Measurements from ENCODE around the gene SUN1. TPM values are rescaled to one million over a fixed set of nuclear protein-coding genes. Genes with fewer than 3 reads are reported as not detected.

Gene SUN1
- total and polyA plus RNA-seq, 10 of the 15 experiments (the other 5 are each of a cell fraction or from before 2014, with no cell fraction given): 27.8 to 107 (median 65.8) TPM

- no peak for TF ChIP-seq ZNF592 (IDR thresholded peaks at IDR 0.05)
- no peak for TF ChIP-seq NFYB (IDR thresholded peaks at IDR 0.05; ENCODE audit: insufficient read depth, low read depth, low read length)
- TF ChIP-seq FOXM1 (IDR thresholded peaks at IDR 0.05; ENCODE audit: low read depth, low read length): no peak
- no peak for TF ChIP-seq NR2F1 (conservative IDR thresholded peaks at IDR 0.05)
- no peak for TF ChIP-seq SRF (IDR thresholded peaks at IDR 0.05; ENCODE audit: low read depth in 2 of 2, low read length in 2 of 2)
- TF ChIP-seq SIX5 (IDR thresholded peaks at IDR 0.05; ENCODE audit: low read depth, low read length, severe bottlenecking): no peak
- no peak for TF ChIP-seq BRCA1 (IDR thresholded peaks at IDR 0.05; ENCODE audit: low read depth, low read length)
- TF ChIP-seq YBX1 (IDR thresholded peaks at IDR 0.05): no peak
- TF ChIP-seq KDM1A (IDR thresholded peaks at IDR 0.05; ENCODE audit: borderline replicate concordance): no peak
- no peak for TF ChIP-seq ASH2L (IDR thresholded peaks at IDR 0.05; ENCODE audit: borderline replicate concordance, low read depth)
- no peak for TF ChIP-seq NBN (IDR thresholded peaks at IDR 0.05)
- no peak for TF ChIP-seq BHLHE40 (IDR thresholded peaks at IDR 0.05; ENCODE audit: borderline replicate concordance in 1 of 2, low read depth in 2 of 2, low read length in 1 of 2)
- TF ChIP-seq GATAD2B (conservative IDR thresholded peaks at IDR 0.05; ENCODE audit: low read depth): peak; percentile 48; the same call in 1 of the 2 replicates
- TF ChIP-seq CEBPZ (IDR thresholded peaks at IDR 0.05; ENCODE audit: low read depth, low read length): no peak
- TF ChIP-seq STAT3 (IDR thresholded peaks at IDR 0.05; ENCODE audit: low read depth, low read length): no peak
- no peak for TF ChIP-seq SMAD1 (IDR thresholded peaks at IDR 0.05; ENCODE audit: low read depth, partially characterized antibody)
- no peak for TF ChIP-seq WRNIP1 (IDR thresholded peaks at IDR 0.05; ENCODE audit: borderline replicate concordance, low read depth, low read length)
- TF ChIP-seq POU2F2 (IDR thresholded peaks at IDR 0.05; ENCODE audit: borderline replicate concordance, low read depth, low read length): no peak
- TF ChIP-seq SPI1 (IDR thresholded peaks at IDR 0.05; ENCODE audit: borderline replicate concordance, insufficient read depth, low read depth, low read length): no peak
- no peak for TF ChIP-seq KAT2A (conservative IDR thresholded peaks at IDR 0.05; ENCODE audit: control insufficient read depth, low read depth, low read length)
- no peak for TF ChIP-seq CBX5 (IDR thresholded peaks at IDR 0.05; ENCODE audit: low read depth)
These were observed 15.3 kb upstream of the SUN1 start (continued) for GRCh38 chr7:816751-817671.
